DND-41 (cell line): ENCODE data around the gene THRB.

Source experiments
- EZH2 ChIP-seq: IDR thresholded peaks from 3 replicates; pipeline ENCODE4 v1.6.1; 2012; ENCODE audit warnings: borderline replicate concordance, low read depth, mild to moderate bottlenecking, moderate library complexity, low read length, inconsistent platforms; ENCODE audit not compliant: severe bottlenecking
- TF ChIP-seq, protein P1 (sequence below): IDR thresholded peaks from 2 replicates; pipeline ENCODE4 v1.5.1; 2012; ENCODE audit warnings: borderline replicate concordance, low read length, moderate library complexity, mild to moderate bottlenecking; ENCODE audit not compliant: poor library complexity, severe bottlenecking; ENCODE audit errors: extremely low read depth

- TF ChIP-seq, protein P1, sequence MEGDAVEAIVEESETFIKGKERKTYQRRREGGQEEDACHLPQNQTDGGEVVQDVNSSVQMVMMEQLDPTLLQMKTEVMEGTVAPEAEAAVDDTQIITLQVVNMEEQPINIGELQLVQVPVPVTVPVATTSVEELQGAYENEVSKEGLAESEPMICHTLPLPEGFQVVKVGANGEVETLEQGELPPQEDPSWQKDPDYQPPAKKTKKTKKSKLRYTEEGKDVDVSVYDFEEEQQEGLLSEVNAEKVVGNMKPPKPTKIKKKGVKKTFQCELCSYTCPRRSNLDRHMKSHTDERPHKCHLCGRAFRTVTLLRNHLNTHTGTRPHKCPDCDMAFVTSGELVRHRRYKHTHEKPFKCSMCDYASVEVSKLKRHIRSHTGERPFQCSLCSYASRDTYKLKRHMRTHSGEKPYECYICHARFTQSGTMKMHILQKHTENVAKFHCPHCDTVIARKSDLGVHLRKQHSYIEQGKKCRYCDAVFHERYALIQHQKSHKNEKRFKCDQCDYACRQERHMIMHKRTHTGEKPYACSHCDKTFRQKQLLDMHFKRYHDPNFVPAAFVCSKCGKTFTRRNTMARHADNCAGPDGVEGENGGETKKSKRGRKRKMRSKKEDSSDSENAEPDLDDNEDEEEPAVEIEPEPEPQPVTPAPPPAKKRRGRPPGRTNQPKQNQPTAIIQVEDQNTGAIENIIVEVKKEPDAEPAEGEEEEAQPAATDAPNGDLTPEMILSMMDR, result no peak
- TF ChIP-seq EZH2, result no peak
Measured at GRCh38 chr3:24162929-24163328, 331.7 kb downstream of the THRB start.
